CD4-positive, alpha-beta T cell treated with Interferon alpha-2 for 1 hour (primary cell): ENCODE results near the gene BMP8B.
"Not testable (repeated sequence)": the region's sequence is repeated elsewhere in the genome, so short reads cannot be mapped to it uniquely, and the experiment has no call there.

ENCODE experiments used
- DNase-seq, 2 donors: peaks; one replicate each; pipeline ENCODE4 v3.0.0-alpha.2; 2020 to 2022

Gene BMP8B, protein sequence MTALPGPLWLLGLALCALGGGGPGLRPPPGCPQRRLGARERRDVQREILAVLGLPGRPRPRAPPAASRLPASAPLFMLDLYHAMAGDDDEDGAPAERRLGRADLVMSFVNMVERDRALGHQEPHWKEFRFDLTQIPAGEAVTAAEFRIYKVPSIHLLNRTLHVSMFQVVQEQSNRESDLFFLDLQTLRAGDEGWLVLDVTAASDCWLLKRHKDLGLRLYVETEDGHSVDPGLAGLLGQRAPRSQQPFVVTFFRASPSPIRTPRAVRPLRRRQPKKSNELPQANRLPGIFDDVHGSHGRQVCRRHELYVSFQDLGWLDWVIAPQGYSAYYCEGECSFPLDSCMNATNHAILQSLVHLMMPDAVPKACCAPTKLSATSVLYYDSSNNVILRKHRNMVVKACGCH

DNA sequence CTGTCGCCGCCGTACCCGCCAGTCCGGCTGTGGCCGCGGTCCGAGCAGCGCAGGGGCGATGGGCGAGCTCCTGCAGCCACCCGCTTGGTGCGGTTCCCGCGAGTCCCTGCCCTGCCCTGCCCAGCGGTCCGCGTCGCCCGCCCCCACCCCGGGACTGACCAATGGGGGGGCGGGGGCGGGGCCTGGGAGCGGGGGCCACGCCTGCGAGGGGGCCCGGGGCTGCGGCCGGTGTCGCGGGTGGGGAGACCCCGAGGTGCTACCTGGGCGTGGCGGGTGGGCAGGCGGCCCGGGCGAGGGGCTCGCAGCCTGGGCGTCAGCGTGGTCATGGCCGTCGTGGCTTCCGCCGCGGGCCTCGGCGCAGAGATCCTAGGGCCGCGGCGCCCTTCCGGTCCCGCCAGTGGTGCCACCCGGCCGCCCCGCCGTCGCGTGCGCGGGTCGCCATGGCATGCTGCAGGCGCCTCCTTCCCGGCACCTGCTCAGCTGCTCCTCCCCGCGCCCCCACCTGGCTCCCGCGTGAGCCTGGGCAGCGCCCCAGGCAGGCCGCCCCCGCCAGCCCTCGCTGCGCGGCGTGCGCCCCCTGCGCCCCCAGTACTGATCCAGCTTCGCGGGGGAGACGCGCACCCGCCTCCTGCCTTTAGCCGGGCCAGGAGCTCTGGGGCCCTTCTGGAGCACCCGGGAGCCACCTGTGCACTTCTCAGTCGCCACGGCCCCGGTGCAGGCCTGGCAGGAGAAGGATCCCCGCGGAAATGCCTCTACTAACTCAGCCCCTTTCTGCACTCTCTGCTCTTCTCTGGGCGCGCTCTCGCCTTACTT lies at the start of gene BMP8B:
Gene BMP8B (minus strand): TSS at position 108 of the 813 bp plus-strand sequence. CDS start 380 bp downstream, outside the sequence.
- peak; percentile 48 to 62 for DNase-seq

- no peak for DNase-seq
Measured at GRCh38 chr1:39836595-39837110, 48.0 kb upstream of the BMP8B start.

DNA sequence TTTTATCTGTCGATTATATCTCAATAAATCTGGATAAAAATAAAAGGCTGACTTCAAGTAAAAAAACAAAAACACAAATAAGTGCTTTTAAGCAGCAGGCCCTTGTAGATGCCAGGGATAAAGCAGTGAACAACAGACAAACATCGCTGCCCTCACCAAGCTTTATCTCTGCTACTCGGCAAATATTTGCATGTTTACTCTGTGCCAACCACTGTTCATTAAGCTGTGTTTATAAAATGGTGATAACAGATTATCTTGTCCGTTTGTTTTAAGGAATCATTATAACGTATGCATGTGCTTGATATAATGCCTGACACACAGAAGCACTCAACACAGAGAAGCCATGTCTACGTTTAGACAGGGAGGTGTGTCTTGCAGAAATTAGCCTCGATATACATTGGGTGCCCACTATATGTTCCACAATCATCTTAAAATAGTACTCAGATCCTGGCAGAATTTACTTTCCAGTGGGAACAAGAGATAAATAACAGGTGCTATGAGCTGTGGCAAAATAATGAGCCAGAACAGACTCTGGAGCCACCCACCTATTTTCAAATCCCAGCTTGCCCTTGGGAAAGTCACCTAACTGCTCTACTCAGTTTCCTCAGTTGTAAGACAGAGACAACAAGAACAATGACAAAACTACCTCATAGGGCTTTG lies 47.4 kb upstream of the BMP8B start:
- no peak for DNase-seq

DNA sequence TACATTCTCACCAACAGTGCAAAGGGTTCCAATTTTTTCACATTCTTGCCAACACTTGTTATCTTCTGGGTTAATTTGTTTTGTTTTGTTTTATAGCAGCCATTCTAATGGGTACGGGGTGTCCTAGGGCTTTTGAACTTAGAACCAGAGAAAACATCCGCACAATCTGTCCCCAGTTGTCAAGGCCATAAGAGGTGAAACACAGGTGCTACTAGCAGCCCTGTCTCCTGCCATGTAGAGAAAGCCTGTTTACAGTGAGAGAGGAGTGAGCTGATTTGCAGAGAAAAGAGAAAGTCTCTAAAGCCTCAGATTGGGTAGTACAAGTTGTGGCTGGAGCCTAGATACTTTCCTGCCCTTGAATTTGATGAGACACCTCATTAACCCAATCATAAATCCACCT lies 46.4 kb upstream of the BMP8B start:
- no peak for DNase-seq

GRCh38 chr1:39833621-39834385 lies 45.1 kb upstream of the BMP8B start:
- DNase-seq: no peak

DNA sequence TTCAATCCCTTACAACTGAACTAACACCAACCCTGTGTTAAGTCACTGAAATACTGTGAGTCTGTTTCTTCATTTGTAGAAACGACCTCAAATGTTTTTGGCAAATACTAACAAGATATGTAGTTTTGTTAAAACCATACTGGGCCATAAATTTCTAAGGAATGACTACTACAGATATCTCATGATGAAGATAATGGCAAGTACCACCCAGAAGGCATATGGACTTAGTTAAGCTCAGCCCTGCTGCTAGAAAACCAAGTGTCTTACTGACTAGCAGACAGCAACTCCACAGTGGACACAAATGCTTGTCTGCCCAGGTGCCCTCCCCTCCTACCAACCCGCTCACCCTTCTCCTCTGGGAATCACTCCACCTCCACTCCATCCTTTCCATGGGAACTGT lies 44.5 kb upstream of the BMP8B start:
- no peak for DNase-seq

- no peak for DNase-seq
Measured at GRCh38 chr1:39832294-39832693, 43.6 kb upstream of the BMP8B start.

DNA sequence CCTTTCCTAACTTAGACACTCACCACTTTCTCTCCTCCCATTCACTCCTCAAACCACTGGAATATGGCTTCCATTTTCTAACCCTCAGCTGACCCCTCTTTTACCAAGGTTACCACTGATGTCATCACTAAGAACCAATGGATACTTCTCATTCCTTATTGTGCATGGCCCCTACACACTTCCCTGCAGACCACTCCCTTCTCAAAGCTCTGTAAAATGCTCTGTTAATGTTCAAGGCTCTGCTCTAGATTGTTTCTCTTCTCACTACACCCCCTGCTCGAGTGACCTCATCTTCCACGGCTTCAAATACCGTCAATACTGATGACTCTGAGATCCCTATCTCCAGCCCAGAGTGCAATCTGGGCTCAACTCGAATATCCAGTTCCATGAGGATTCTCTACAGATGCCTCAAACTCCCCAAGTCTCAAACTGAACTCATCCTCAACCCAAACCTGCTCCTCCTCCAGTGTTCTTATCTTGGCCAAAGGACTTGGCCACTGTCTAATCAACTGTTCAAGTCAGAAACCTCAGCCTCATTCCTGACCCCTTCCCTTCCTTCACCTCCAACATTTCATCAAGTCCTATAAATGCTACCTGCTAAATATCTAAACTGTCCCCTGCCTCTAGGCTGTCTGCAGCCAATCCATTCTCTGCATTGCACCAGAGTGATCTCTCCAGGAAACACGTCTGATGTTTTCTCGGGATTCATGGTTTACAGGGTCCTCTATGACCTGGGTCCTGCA lies 41.3 kb upstream of the BMP8B start:
- DNase-seq: no peak

DNA sequence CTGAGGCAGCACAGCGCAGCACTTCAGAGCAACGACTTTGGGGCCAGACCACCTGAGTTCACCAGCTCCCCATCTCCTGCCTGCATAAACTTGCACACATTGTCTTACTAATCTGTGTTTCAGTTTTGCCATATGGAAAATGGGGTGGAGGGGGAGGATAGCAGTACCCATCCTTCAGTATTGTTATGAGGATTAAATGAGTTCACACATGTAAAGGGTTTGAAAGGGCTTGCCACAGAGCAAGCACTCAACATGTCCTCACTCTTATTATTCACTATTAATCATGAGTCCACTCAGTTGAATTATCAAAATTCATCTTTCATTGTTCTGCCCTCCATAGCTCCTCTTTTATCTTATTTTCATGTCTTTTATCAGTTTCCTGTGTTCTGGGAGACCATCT lies 40.1 kb upstream of the BMP8B start:
- no peak for DNase-seq

GRCh38 chr1:39828255-39828654 lies 39.6 kb upstream of the BMP8B start:
- DNase-seq: not testable (repeated sequence)

- no peak for DNase-seq
Measured at GRCh38 chr1:39827201-39827600, 38.5 kb upstream of the BMP8B start.

DNA sequence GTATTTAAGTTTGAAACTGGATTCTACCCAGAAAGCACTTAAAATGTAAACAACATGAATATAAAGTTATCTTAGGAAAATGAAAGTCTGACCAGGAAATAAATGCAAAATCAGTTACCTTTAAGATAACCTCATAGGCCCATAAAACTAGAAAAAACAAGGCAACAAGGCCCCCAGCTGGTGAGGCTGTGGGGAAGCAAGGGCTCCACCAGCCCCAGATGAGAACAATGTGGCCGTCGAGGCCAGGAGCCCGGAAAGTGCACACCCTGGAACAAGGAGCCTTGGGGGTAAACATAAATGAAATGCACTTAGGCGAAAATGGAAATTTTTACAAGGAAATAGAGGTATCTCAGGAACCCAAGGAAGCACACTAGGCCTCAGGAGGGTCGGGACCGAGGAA lies 37.9 kb upstream of the BMP8B start:
- no peak for DNase-seq

GRCh38 chr1:39825432-39825941 lies 36.8 kb upstream of the BMP8B start:
- DNase-seq: no peak

DNA sequence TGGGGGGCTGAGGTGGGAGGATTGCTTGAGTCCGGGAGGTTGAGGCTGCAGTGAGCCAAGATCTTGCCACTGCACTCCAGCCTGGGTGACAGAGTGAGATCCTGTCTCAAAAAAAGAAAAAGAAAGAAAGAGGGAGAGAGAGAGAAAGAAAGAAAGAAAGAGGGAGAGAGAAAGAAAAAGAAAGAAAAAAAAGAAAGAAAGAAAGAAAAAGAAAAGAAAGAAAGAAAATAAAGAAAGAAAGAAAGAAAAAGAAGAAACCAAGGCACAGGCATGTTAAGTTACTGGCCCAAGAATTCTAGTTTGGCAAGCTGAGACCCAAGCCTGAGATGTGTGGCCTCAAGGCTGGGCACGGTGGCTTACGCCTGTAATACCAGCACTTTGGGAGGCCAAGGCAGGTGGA lies 34.8 kb upstream of the BMP8B start:
- not testable (repeated sequence) for DNase-seq

DNA sequence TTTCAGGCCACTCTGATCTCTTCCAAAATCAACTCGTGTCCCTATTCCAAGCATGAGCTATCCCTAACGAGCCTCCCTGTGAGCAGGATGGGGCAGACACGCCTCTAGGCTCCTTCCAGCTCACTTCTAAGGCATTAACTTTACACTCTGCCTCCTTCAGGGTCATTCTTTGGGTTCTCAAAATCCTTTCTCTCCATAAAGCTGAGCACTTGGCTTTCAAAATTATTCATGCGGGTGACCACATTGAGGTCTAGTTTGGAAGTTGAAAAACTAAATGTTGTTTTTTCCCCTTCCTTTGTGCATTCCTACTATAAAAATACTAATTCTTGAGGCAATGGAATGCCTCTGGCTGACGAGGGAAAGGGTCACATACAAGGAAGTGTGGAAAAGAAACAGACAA lies 33.5 kb upstream of the BMP8B start:
- no peak for DNase-seq

- no peak for DNase-seq
Measured at GRCh38 chr1:39819091-39819812, 30.6 kb upstream of the BMP8B start.

DNA sequence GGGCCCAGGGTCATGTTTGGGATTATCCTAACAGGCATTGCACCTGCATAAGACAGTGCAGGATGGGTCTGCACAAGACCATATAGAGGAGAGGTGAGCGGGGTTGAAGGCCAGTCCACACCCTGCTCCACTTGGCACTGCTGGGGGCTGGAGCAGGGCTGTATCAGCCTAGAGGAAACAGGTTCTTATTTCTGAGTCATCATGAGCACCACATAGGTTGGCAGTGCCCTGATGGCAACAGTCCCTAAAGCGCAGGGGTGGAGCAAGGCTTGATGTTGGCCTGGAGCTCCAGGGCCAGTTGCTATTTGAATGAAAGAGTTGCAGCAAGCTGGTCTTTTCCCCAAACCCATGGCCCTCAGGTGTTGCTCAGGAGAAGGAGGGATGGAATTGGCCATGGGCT lies 29.8 kb upstream of the BMP8B start:
- no peak for DNase-seq

DNA sequence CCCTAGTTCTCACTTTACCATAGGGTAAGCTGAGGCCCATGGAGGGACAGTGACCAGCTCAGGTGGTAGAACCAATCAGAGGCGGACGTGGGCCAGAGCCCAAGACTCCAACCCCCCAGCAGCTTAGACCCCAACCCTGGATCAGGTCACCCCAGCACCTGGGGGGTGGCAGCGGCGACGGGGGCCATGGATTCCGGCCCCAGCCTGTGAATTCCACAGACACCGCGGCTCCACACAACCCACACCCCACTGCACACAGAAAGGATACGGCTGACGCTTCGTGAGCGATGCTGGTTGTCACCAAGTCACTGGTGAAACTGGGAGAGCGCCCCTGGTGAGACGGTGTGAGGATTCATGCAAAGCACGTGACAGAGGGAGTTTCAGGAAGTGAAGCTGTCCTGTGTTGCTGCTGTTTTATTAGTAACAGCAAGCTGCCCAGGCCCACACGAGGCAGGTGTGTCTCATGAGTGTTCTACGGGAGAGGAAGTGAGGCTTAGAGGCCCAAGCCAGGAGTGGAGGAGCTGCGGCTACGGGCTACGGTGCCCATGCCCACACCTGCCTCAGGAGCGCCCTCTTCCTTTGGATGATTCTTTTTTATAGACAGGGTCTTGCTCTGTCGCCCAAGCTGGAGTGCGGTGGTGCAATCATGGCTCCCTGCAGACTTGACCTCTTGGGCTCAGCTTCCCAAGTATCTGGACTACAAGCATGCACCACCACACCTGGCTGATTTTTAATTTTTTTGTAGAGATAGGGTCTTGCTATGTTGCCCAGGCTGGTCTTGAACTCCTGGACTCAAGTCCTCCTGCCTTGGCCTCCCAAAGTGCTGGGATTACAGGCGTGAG lies 28.6 kb upstream of the BMP8B start:
- DNase-seq: peak; percentile 83 to 86

- peak; percentile 51 to 64 for DNase-seq
Measured at GRCh38 chr1:39816415-39817090, 27.9 kb upstream of the BMP8B start.
